Esophagus muscularis mucosa (tissue), 4 donors: Measurements from ENCODE around the gene DNAH1. TPM values are rescaled to one million over a fixed set of nuclear protein-coding genes. Genes with fewer than 3 reads are reported as not detected.

Experiments used
- DNase-seq: peaks from one replicate; pipeline ENCODE4 v3.0.0-alpha.2; 2017; ENCODE audit errors: extremely low spot score
- H3K27ac ChIP-seq, 4 donors: fragments of 200-600 bp; sonication (generic); replicated peaks in 1 of 4; 1 replicate in 3 of 4; 2 replicates in 1 of 4; pipeline ENCODE4 v1.5.1; 2016 to 2019; ENCODE audit warnings: mild to moderate bottlenecking in 1 of 4
- H3K27me3 ChIP-seq, 4 donors: fragments of 200-600 bp; sonication (generic); one replicate each; pipeline versions ENCODE4 v1.5.1 to v1.6.0; 2016 to 2019
- H3K36me3 ChIP-seq, 4 donors: fragments of 200-600 bp; sonication (generic); one replicate each; pipeline ENCODE4 v1.5.1; 2016 to 2019
- H3K4me1 ChIP-seq, 4 donors: fragments of 200-600 bp; sonication (generic); one replicate each; pipeline ENCODE4 v1.5.1; 2016 to 2019
- H3K4me3 ChIP-seq, 4 donors: fragments of 200-600 bp; sonication (generic); 1 replicate in 2 of 4; 2 replicates in 2 of 4; pipeline ENCODE4 v1.5.1; 2016 to 2019; ENCODE audit warnings: mild to moderate bottlenecking in 4 of 4, moderate library complexity in 1 of 4
- H3K9me3 ChIP-seq, 4 donors: fragments of 200-600 bp; sonication (generic); 1 replicate in 3 of 4; 2 replicates in 1 of 4; pipeline ENCODE4 v1.5.1; 2016 to 2019
- EP300 ChIP-seq: sonication (generic); formaldehyde crosslinking; IDR thresholded peaks from one replicate; pipeline ENCODE4 v1.6.1; 2017; ENCODE audit warnings: antibody characterized with exemption
- POLR2A ChIP-seq: fragments of 450-650 bp; IDR thresholded peaks from one replicate; pipeline ENCODE4 v1.6.1; 2017; ENCODE audit warnings: antibody characterized with exemption, moderate library complexity, mild to moderate bottlenecking, low read depth
- POLR2AphosphoS5 ChIP-seq, 2 donors: sonication (generic); formaldehyde crosslinking; IDR thresholded peaks; one replicate each; pipeline ENCODE4 v1.6.1; 2017; ENCODE audit warnings: antibody characterized with exemption in 2 of 2
- WGBS: methylation state at CpG from one replicate; pipeline ENCODE4 v1.1.5; 2018; 5-methylcytosine and 5-hydroxymethylcytosine counted together
- intact Hi-C: fragments of 100-400 bp; cut with DNase I; formaldehyde crosslinking; loops from one replicate; pipeline ENCODE4 v1.15.1; 2023
- total RNA-seq, 4 donors: library from RNA; depleted of rRNA; stranded (reverse); fragments of >200 nt; gene quantifications; one replicate each; pipeline versions ENCODE4 v1.1.0 to v1.2.1, GENCODE V29; 2016
- TF ChIP-seq, protein P1 (sequence below), 3 experiments: fragments of 200-600 bp in 2 of 3; fragments of 450-650 bp in 1 of 3; sonication (generic) in 2 of 3; IDR thresholded peaks; one replicate each; pipeline ENCODE4 v1.5.1; 2017 to 2019; ENCODE audit warnings: antibody characterized with exemption in 3 of 3, mild to moderate bottlenecking in 2 of 3, moderate library complexity in 1 of 3

The DNAH1 gene
- total RNA-seq, 4 donors from 2014 or later, result 3.4 to 5.4 (median 3.6) TPM

DNA sequence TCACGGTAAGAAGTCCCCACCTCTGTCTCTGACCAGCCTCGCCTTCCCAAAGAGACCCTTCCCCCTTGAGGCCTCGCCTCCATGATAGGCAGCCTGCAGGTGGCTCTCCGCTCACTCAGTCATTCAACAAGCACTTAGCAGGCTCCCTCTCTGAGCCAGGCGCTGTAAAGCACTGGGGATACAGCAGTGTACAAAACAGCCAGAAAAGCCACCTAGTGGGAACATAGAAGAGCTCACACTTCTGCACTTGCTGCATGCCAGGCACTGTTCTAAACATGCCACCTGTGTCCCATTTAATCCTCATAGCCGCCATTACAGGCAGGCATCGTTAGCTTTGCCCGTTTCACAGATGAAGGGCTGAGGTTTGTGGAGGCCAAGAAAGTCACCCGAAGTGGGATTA, 72.8 kb downstream of the DNAH1 start:
- H3K4me3 ChIP-seq, result no peak overlapping the region
- no peak for DNase-seq
- no peak overlapping the region for H3K27ac ChIP-seq
- no peak for TF ChIP-seq POLR2A
- TF ChIP-seq, protein P1, sequence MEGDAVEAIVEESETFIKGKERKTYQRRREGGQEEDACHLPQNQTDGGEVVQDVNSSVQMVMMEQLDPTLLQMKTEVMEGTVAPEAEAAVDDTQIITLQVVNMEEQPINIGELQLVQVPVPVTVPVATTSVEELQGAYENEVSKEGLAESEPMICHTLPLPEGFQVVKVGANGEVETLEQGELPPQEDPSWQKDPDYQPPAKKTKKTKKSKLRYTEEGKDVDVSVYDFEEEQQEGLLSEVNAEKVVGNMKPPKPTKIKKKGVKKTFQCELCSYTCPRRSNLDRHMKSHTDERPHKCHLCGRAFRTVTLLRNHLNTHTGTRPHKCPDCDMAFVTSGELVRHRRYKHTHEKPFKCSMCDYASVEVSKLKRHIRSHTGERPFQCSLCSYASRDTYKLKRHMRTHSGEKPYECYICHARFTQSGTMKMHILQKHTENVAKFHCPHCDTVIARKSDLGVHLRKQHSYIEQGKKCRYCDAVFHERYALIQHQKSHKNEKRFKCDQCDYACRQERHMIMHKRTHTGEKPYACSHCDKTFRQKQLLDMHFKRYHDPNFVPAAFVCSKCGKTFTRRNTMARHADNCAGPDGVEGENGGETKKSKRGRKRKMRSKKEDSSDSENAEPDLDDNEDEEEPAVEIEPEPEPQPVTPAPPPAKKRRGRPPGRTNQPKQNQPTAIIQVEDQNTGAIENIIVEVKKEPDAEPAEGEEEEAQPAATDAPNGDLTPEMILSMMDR (IDR thresholded peaks at IDR 0.05), result no peak
- no peak for TF ChIP-seq EP300
- TF ChIP-seq POLR2AphosphoS5 (IDR thresholded peaks at IDR 0.05), result no peak
- H3K9me3 ChIP-seq, result no peaks in the 10 kb centered on the region
- intact Hi-C loops, result no loop called here
- peaks cover 0 to 73% (median 44%) of the 10 kb centered on the region in 4 donors for H3K36me3 ChIP-seq
- H3K4me1 ChIP-seq, result no peaks in the 10 kb centered on the region
- H3K27me3 ChIP-seq, result no peaks in the 10 kb centered on the region
- 91% methylated on average over 8 of the region's 9 CpGs for WGBS

DNA sequence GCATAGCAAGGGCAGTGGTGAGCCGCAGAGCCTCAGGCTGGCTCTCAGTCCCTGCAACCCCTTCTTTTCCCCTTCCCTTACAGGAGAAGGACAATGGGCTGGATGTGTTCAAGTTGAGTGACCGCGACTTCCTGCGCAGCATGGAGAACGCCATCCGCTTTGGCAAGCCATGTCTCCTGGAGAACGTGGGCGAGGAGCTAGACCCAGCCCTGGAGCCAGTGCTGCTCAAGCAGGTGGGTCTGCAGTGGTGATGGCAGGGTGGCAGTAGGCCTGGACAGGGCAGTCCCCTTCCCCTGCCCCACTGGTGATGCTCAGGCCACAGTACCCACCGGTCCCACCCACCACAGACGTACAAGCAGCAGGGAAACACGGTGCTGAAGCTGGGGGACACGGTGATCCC, 75.0 kb downstream of the DNAH1 start:
- peaks cover 0 to 68% (median 44%) of the 10 kb centered on the region in 4 donors for H3K36me3 ChIP-seq

DNA sequence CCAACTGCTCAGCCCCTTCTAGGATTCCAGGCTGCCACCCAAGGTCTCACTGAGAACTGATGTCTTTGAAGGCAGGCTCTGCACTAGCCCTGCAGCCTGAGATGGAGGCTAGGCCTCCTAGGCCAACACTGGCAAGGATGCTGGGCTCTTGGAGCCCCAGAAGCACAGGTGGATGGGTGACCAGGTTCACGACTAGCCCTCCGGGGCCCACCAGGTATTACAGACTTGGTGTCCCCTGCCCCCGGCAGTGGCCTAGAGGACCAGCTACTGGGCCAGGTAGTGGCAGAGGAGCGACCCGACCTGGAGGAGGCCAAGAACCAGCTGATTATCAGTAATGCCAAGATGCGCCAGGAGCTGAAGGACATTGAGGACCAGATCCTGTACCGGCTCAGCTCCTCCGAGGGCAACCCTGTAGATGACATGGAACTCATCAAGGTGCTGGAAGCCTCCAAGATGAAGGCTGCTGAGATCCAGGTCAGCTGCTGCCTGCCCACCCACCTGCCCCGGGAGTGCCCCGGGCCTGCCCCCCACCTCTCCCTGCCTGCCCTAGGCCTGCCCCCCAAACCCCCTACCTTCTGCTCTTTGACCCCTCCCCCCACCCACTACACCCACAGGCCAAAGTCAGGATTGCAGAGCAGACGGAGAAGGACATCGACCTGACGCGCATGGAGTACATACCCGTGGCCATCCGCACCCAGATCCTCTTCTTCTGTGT, 76.3 kb downstream of the DNAH1 start:
- H3K4me1 ChIP-seq, result no peaks in the 10 kb centered on the region
- no peak overlapping the region for H3K4me3 ChIP-seq
- TF ChIP-seq POLR2A (no peak), POLR2AphosphoS5 (IDR thresholded peaks at IDR 0.05) (no peak), EP300 (no peak)
- TF ChIP-seq, protein P1 (IDR thresholded peaks at IDR 0.05), result no peak
- no peak overlapping the region for H3K27ac ChIP-seq
- intact Hi-C loops, result no loop called here
- no peak for DNase-seq
- WGBS, result 94% methylated on average over 6 of the region's 16 CpGs
- peaks cover 0 to 59% (median 40%) of the 10 kb centered on the region in 4 donors for H3K36me3 ChIP-seq
- H3K9me3 ChIP-seq, result no peaks in the 10 kb centered on the region
- H3K27me3 ChIP-seq, result no peaks in the 10 kb centered on the region

More for the DNA sequence above, 75.0 kb downstream of the DNAH1 start:
- WGBS, result 92% methylated on average over 5 of the region's 12 CpGs
- no peak overlapping the region for H3K27ac ChIP-seq
- no peaks in the 10 kb centered on the region for H3K9me3 ChIP-seq
- no peak for TF ChIP-seq EP300
- TF ChIP-seq POLR2A, result no peak
- no peak for TF ChIP-seq POLR2AphosphoS5 (IDR thresholded peaks at IDR 0.05)
- TF ChIP-seq, protein P1 (IDR thresholded peaks at IDR 0.05), result no peak
- no peak overlapping the region for H3K4me3 ChIP-seq
- H3K27me3 ChIP-seq, result no peaks in the 10 kb centered on the region
- intact Hi-C loops, result no loop called here
- no peak for DNase-seq
- no peaks in the 10 kb centered on the region for H3K4me1 ChIP-seq

DNA sequence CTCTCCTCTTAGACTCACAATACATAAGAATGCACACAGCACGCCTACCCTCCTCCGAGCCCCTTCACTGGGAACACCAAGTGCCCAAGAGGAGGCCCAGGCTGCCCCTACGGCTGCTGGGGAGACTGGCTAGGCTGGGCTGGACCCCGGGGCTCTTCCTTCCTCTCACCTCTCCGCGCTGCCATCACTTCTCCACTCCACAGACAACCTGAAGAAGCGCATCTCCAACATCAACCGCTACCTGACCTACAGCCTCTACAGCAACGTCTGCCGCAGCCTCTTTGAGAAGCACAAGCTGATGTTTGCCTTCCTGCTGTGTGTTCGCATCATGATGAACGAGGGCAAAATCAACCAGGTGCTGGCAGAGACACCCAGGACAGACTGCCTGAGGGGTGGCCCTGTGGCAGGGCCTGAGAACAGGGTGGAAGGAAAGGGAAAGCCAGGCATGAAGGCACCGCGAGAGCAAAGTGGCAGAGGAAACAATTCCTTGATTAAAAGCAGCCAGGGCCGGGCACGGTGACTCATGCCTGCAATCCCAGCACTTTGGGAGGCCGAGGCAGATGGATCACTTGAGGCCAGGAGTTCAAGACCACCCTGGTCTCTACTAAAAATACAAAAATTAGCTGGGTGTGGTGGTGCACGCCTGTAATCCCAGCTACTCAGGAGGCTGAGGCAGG, 77.2 kb downstream of the DNAH1 start:
- H3K9me3 ChIP-seq, result no peaks in the 10 kb centered on the region
- intact Hi-C loops, result no loop called here
- no peak overlapping the region for H3K4me3 ChIP-seq
- DNase-seq, result no peak
- TF ChIP-seq POLR2AphosphoS5 (IDR thresholded peaks at IDR 0.05), result no peak
- no peak for TF ChIP-seq EP300
- TF ChIP-seq, protein P1 (IDR thresholded peaks at IDR 0.05), result no peak
- TF ChIP-seq POLR2A, result no peak
- H3K27me3 ChIP-seq, result no peaks in the 10 kb centered on the region
- H3K4me1 ChIP-seq, result no peaks in the 10 kb centered on the region
- H3K27ac ChIP-seq, result no peak overlapping the region
- H3K36me3 ChIP-seq, result peaks cover 0 to 57% (median 37%) of the 10 kb centered on the region in 4 donors
- 89% methylated on average over 18 of the region's 18 CpGs for WGBS
